Renal pelvis (tissue), 4 donors: ENCODE measurements around the gene TTLL5. TPM values are rescaled to one million over a fixed set of nuclear protein-coding genes. Genes with fewer than 3 reads are reported as not detected.

ENCODE experiments used
- DNase-seq: peaks from one replicate; pipeline ENCODE4 v3.0.0-alpha.2; 2013
- polyA plus RNA-seq, 3 donors: library from polyadenylated mRNA; unstranded; fragments of 120-200 nt; gene quantifications; one replicate each; pipeline ENCODE4 v1.2.1, GENCODE V29; 2013; ENCODE audit not compliant: insufficient read length in 3 of 3

The TTLL5 gene
- polyA plus RNA-seq, 3 donors: 27.6 to 37.4 (median 33.7) TPM

GRCh38 chr14:75986439-75986765 is 325.4 kb downstream of the TTLL5 start:
- DNase-seq: no peak

- no peak for DNase-seq
Measured at GRCh38 chr14:75987201-75987970, 326.3 kb downstream of the TTLL5 start.

GRCh38 chr14:75989134-75989533 is 328.1 kb downstream of the TTLL5 start:
- no peak for DNase-seq

- DNase-seq: no peak
Measured at GRCh38 chr14:75990297-75990696, 329.3 kb downstream of the TTLL5 start.

GRCh38 chr14:75991753-75992152 is 330.7 kb downstream of the TTLL5 start:
- no peak for DNase-seq

GRCh38 chr14:75993567-75994041 is 332.6 kb downstream of the TTLL5 start:
- no peak for DNase-seq

GRCh38 chr14:75995372-75996041 is 334.5 kb downstream of the TTLL5 start:
- DNase-seq: peak; percentile 58

- DNase-seq: no peak
Measured at GRCh38 chr14:75996488-75996887, 335.4 kb downstream of the TTLL5 start.

- DNase-seq: no peak
Measured at GRCh38 chr14:75999511-76000190, 338.6 kb downstream of the TTLL5 start.

GRCh38 chr14:76002383-76002782 is 341.3 kb downstream of the TTLL5 start:
- no peak for DNase-seq

Other genes starting within 250 kb of the TTLL5 start
- gene JDP2, start 233.2 kb upstream of the TTLL5 start, polyA plus RNA-seq: 10 to 100 TPM; 21.3 to 24.2 (median 21.7) TPM
- gene BATF, start 138.8 kb upstream of the TTLL5 start, polyA plus RNA-seq: under 1 TPM; 0.46 to 0.71 (median 0.68) TPM
- gene FLVCR2, start 82.6 kb upstream of the TTLL5 start, polyA plus RNA-seq: 10 to 100 TPM in 1 of 3 donors, 1 to 10 TPM in 2; 6.3 to 10.3 (median 6.7) TPM
- gene ERG28, start 370 bp upstream of the TTLL5 start, polyA plus RNA-seq: 10 to 100 TPM; 35.1 to 37.5 (median 36.6) TPM